Aorta (tissue), 5 donors: ENCODE results near the gene C11orf98. TPM values are rescaled to one million over a fixed set of nuclear protein-coding genes. Genes with fewer than 3 reads are reported as not detected.

ENCODE experiments used
- ATAC-seq: fragments of 200-7000 bp; cut with Tn5 transposase; one replicate; pipeline ENCODE4 v1.9.1; 2022; ENCODE audit warnings: moderate library complexity; ENCODE audit not compliant: low FRiP score
- DNase-seq, 2 donors: peaks; one replicate each; pipeline ENCODE4 v3.0.0-alpha.2; 2020
- H3K27ac ChIP-seq, 2 donors: one replicate each; pipeline ENCODE4 v1.5.1; 2013; ENCODE audit warnings: low read length in 2 of 2, mild to moderate bottlenecking in 2 of 2, moderate library complexity in 2 of 2, control low read depth in 1 of 2, inconsistent platforms in 1 of 2, low read depth in 1 of 2
- H3K27me3 ChIP-seq, 2 donors: one replicate each; pipeline ENCODE4 v1.6.1; 2013; ENCODE audit warnings: control low read depth in 1 of 2, low read length in 1 of 2, mild to moderate bottlenecking in 1 of 2, moderate library complexity in 1 of 2; ENCODE audit not compliant: insufficient read depth in 2 of 2, control insufficient read depth in 1 of 2
- H3K36me3 ChIP-seq, 2 donors: one replicate each; pipeline ENCODE4 v1.6.1; 2013; ENCODE audit warnings: control low read depth in 1 of 2, low read length in 1 of 2, mild to moderate bottlenecking in 1 of 2; ENCODE audit not compliant: insufficient read depth in 2 of 2, control insufficient read depth in 1 of 2
- H3K4me1 ChIP-seq, 2 donors: one replicate each; pipeline ENCODE4 v1.6.1; 2013; ENCODE audit warnings: low read length in 2 of 2, control low read depth in 1 of 2, mild to moderate bottlenecking in 1 of 2, moderate library complexity in 1 of 2; ENCODE audit not compliant: insufficient read depth in 2 of 2, control insufficient read depth in 1 of 2
- H3K4me3 ChIP-seq, 2 donors: one replicate each; pipeline ENCODE4 v1.5.1; 2013; ENCODE audit warnings: low read length in 2 of 2, control low read depth in 1 of 2, mild to moderate bottlenecking in 1 of 2
- H3K9me3 ChIP-seq: one replicate; pipeline ENCODE4 v1.6.1; 2013; ENCODE audit warnings: mild to moderate bottlenecking, low read length; ENCODE audit not compliant: control insufficient read depth
- WGBS, 2 donors: extraction: QIAGEN DNeasy Blood & Tissue Kit; methylation state at CpG; one replicate each; pipeline ENCODE4 v1.1.7; 2013; 5-methylcytosine and 5-hydroxymethylcytosine counted together
- intact Hi-C, 2 donors: fragments of 100-400 bp; cut with DNase I; formaldehyde crosslinking; loops; one replicate each; pipeline versions ENCODE4 v1.14.2 to v1.15.0; 2022
- polyA plus RNA-seq, 2 donors: library from polyadenylated mRNA; stranded (reverse); fragments of 200-250 nt; gene quantifications; one replicate each; pipeline ENCODE4 v1.2.3, GENCODE V29; 2013
- total RNA-seq, 2 donors: library from RNA; stranded (reverse); fragmentation: NEBNext Ultra II Directional; extraction: Animal tissue kit (Norgen Biotek cat#: 25700); gene quantifications; one replicate each; pipeline ENCODE4 v1.2.1, GENCODE V29; 2021
- donor health status: healthy with polysubstance abuse.
- donor health status: Bipolar disorder and iron deficiency.
- donor health status: DM: no; HTN: no; CAD: no.
- donor health status: DM: no; HTN: no; CAD: no.
- donor health status: DM: yes; HTN: yes; CAD: no.

The C11orf98 gene
- total and polyA plus RNA-seq, 4 donors = 23.1 to 121 (median 53.5) TPM

- Histone ChIP-seq H3K9me3 (no peaks in the 10 kb centered on the region), H3K27ac (no peak overlapping the region), H3K4me1 (peaks cover 2 to 8% of the 10 kb centered on the region in 2 donors), H3K27me3 (no peaks in the 10 kb centered on the region), H3K36me3 (peaks cover 0 to 1% of the 10 kb centered on the region in 2 donors), H3K4me3 (no peak overlapping the region)
- 75 to 82% methylated on average over 2 of the region's 2 CpGs for WGBS, 2 donors
- ATAC-seq (no peak), DNase-seq (no peak)
- intact Hi-C loops = loop anchor here in 1 of 2 donors (5.0 kb wide), 1 partner anchor 65 kb away; the partner anchor contains the start of gene MTA2
Measured at GRCh38 chr11:62667460-62667859, 2.5 kb upstream of the C11orf98 start.

GRCh38 chr11:62666259-62666926 is 1.4 kb upstream of the C11orf98 start:
- Histone ChIP-seq H3K27me3 (no peaks in the 10 kb centered on the region), H3K4me3 (peak overlapping the region; percentile 56 to 62), H3K36me3 (peaks cover 0 to 1% of the 10 kb centered on the region in 2 donors), H3K9me3 (no peaks in the 10 kb centered on the region), H3K4me1 (peaks cover 2 to 8% of the 10 kb centered on the region in 2 donors), H3K27ac (peak overlapping the region in 1 of 2 donors; percentile 73)
- no peak for ATAC-seq
- intact Hi-C loops = loop anchor here in 1 of 2 donors (5.0 kb wide), 1 partner anchor 64 kb away; the partner anchor contains the start of gene MTA2
- no peak for DNase-seq
- WGBS, 2 donors = 42 to 44% methylated on average over 16 of the region's 16 CpGs

- Histone ChIP-seq H3K4me1 (peaks cover 2 to 8% of the 10 kb centered on the region in 2 donors), H3K27me3 (no peaks in the 10 kb centered on the region), H3K36me3 (peaks cover 0 to 1% of the 10 kb centered on the region in 2 donors), H3K9me3 (no peaks in the 10 kb centered on the region), H3K27ac (peak overlapping the region; percentile 4 to 73), H3K4me3 (peak overlapping the region; percentile 56 to 62)
- DNase-seq (peak; percentile 72 to 84), ATAC-seq (peak; percentile 68)
- intact Hi-C loops = loop anchor here in 1 of 2 donors (5.0 kb wide), 1 partner anchor 63 kb away; the partner anchor contains the start of gene MTA2
- WGBS, 2 donors = 1 to 2% methylated on average over 39 of the region's 39 CpGs
Measured at GRCh38 chr11:62665599-62666258, 719 bp upstream of the C11orf98 start.

GRCh38 chr11:62664405-62665074 is 470 bp downstream of the C11orf98 start:
- Histone ChIP-seq H3K36me3 (peaks cover 0 to 1% of the 10 kb centered on the region in 2 donors), H3K9me3 (no peaks in the 10 kb centered on the region), H3K27ac (peak overlapping the region in 1 of 2 donors; percentile 87), H3K27me3 (no peaks in the 10 kb centered on the region), H3K4me1 (peaks cover 2 to 8% of the 10 kb centered on the region in 2 donors), H3K4me3 (peak overlapping the region; percentile 56 to 62)
- peak; percentile 39 for ATAC-seq
- intact Hi-C loops = loop anchor here in 1 of 2 donors (5.0 kb wide), 1 partner anchor 62 kb away; the partner anchor contains the start of gene MTA2
- no peak for DNase-seq
- WGBS, 2 donors = 2 to 3% methylated on average over 36 of the region's 36 CpGs

GRCh38 chr11:62656796-62657429 is 8.1 kb downstream of the C11orf98 start:
- Histone ChIP-seq H3K36me3 (no peaks in the 10 kb centered on the region), H3K4me3 (no peak overlapping the region), H3K4me1 (peaks cover 0 to 4% of the 10 kb centered on the region in 2 donors), H3K27me3 (no peaks in the 10 kb centered on the region), H3K27ac (no peak overlapping the region), H3K9me3 (no peaks in the 10 kb centered on the region)
- no peak for ATAC-seq
- intact Hi-C loops = no loop called here
- 66 to 69% methylated on average over 5 of the region's 5 CpGs for WGBS, 2 donors
- DNase-seq = no peak

GRCh38 chr11:62654297-62654696 is 10.7 kb downstream of the C11orf98 start:
- H3K36me3 ChIP-seq = no peaks in the 10 kb centered on the region
- H3K9me3 ChIP-seq = no peaks in the 10 kb centered on the region
- no peak for ATAC-seq
- intact Hi-C loops = no loop called here
- H3K27ac ChIP-seq = no peak overlapping the region
- H3K4me1 ChIP-seq = peaks cover 0 to 4% of the 10 kb centered on the region in 2 donors
- H3K4me3 ChIP-seq = no peak overlapping the region
- no peak for DNase-seq
- H3K27me3 ChIP-seq = no peaks in the 10 kb centered on the region
- WGBS, 2 donors = 76 to 80% methylated on average over 11 of the region's 11 CpGs

GRCh38 chr11:62652161-62653006 is 12.6 kb downstream of the C11orf98 start:
- intact Hi-C loops = no loop called here
- Histone ChIP-seq H3K4me1 (peaks cover 0 to 4% of the 10 kb centered on the region in 2 donors), H3K9me3 (no peaks in the 10 kb centered on the region), H3K4me3 (peak overlapping the region; percentile 61 to 62), H3K27me3 (no peaks in the 10 kb centered on the region), H3K36me3 (no peaks in the 10 kb centered on the region), H3K27ac (peak overlapping the region; percentile 31 to 66)
- ATAC-seq (peak; percentile 45), DNase-seq (no peak)
- 36 to 42% methylated on average over 16 of the region's 16 CpGs for WGBS, 2 donors
